TTC549 (cell line): ENCODE data around the gene SH3BP1.
"Not testable (repeated sequence)": the region's sequence is repeated elsewhere in the genome, so short reads cannot be mapped to it uniquely, and the experiment has no call there.

Experiments used
- FAIRE-seq: peaks from 2 replicates; lab custom pipeline; 2012; peaks lifted over from hg19 to GRCh38; lab: Jason Lieb, UNC

The SH3BP1 gene, protein sequence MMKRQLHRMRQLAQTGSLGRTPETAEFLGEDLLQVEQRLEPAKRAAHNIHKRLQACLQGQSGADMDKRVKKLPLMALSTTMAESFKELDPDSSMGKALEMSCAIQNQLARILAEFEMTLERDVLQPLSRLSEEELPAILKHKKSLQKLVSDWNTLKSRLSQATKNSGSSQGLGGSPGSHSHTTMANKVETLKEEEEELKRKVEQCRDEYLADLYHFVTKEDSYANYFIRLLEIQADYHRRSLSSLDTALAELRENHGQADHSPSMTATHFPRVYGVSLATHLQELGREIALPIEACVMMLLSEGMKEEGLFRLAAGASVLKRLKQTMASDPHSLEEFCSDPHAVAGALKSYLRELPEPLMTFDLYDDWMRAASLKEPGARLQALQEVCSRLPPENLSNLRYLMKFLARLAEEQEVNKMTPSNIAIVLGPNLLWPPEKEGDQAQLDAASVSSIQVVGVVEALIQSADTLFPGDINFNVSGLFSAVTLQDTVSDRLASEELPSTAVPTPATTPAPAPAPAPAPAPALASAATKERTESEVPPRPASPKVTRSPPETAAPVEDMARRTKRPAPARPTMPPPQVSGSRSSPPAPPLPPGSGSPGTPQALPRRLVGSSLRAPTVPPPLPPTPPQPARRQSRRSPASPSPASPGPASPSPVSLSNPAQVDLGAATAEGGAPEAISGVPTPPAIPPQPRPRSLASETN

DNA sequence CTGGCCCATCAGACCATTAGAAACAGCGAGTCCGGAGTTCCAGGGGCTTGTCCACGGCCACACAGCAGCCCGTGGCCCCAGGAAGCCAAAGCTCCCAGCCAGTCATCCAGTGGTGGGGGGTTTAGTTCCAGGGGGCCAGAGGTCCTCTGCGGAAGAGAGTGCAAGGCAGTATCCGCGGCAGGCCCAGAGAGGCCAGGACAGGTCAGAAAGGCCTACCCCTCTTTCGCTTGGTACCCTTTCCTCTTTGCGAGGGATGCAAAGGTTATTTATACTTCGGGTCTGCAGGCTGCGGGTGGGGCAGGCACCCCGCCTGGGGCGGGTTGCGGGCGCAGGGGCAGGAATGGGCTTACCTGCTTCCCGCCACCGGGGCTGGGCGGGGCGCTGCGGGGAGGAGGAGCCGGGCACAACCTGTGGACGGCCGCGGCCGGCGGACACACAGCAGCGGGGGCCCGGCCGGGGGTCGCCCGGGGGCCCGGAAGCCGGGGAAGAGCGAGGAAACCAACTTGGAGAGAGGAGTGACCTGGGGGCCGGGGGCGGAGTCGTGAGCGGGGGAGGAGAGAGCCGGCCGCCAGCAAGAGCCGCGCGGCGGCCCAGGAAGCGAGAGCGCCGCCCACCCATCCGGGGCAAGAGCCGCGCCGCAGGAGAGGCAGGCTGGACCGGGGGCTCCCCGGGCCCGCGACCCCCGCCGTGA is at the start of gene SH3BP1:
Gene SH3BP1, plus strand, starts transcription at position 600 of the 691 bp plus-strand sequence. CDS start 119 bp downstream, outside the sequence.
- FAIRE-seq: no peak

DNA sequence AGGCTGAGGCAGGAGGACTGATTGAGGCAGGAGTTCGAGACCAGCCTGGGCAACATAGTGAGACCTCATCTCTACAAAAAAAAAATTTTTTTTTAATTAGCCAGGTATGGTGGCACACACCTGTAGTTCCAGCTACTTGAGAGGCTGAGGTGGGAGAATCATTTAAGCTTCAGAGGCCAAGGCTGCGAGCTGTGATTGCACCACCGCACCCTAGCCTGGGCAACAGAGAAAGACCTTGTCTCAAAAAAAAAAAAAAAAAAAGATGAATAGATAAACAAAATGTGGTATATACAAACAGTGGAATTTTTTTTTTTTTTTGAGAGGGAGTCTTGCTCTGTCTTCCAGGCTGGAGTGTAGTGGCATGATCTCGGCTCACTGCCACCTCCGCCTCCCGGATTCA is 48.4 kb upstream of the SH3BP1 start:
- FAIRE-seq: not testable (repeated sequence)

DNA sequence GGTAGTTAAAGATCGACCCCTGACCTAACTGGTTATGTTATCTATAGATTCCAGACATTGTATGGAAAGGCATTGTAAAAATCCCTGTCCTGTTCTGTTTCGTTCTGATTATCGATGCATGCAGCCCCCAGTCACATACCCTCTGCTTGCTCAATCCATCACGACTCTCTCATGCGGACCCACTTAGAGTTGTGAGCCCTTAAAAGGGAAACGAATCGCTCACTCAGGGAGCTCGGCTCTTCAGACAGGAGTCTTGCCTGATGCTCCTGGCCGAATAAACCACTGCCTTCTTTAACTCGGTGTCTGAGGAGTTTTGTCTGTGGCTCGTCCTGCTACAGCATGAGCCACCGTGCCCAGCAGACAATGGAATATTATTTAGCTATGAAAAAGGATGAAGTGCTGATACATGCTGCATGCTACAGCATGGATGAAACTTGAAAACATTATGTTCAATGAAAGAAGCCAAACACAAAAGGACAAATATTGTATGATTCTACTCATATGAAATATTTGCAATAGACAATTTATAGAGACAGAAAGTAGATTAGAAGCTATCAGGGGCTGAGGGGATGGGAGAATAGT is 47.6 kb upstream of the SH3BP1 start:
- FAIRE-seq: no peak

DNA sequence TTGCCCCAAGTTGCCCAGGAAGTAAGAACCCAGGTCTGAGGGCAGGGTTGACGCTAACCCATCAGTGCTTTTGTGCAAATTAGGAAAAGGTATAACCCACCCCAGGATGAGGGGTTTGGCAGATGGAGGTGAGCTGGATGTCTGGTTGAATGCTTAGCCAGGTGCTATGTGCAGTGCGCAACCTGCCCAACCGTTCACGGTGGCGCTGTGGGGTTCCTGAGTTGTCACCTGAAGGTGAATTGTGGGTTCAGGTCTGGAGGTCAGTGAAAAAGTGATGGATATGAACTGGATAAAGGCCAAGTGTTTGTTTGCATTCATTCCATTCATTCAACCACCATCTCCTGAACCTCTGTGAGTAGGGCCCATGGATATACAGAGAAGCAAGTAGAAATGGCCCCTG is 45.2 kb upstream of the SH3BP1 start:
- FAIRE-seq: no peak

DNA sequence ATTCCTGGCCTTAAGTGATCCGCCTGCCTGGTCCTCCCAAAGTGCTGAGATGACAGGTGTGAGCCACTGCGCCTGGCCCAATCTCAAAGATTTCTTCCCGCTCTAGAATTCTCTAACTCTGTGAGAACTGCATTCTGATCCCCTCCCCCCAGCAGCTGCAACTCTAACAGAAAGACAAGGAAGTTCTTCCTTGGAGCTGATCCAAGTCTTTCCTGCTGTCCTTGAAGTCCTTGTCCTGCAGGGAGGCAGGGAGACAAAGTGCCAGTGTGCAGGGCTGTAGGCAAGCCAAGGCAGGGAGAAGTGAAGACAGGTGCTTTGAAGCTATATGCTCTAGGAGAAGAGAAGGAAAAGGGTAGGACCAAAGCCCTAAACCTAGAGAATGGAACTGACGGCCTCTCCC is 40.3 kb upstream of the SH3BP1 start:
- FAIRE-seq: no peak

DNA sequence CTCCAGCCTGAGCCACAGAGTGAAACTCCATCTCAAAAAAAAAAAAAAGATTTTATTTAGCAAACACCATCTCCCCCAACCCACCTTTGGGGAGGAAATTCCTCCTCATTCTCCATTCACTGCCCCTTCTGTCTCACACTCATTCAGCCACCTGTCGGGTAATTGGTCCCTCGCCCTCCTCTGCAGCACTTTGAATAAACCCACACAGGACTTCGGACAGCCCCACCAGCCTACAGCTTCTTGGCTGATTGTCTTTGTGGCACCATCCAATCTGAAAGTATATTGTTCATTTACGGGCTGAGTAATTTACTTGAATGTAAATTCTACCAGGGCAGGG is 38.3 kb upstream of the SH3BP1 start:
- no peak for FAIRE-seq

DNA sequence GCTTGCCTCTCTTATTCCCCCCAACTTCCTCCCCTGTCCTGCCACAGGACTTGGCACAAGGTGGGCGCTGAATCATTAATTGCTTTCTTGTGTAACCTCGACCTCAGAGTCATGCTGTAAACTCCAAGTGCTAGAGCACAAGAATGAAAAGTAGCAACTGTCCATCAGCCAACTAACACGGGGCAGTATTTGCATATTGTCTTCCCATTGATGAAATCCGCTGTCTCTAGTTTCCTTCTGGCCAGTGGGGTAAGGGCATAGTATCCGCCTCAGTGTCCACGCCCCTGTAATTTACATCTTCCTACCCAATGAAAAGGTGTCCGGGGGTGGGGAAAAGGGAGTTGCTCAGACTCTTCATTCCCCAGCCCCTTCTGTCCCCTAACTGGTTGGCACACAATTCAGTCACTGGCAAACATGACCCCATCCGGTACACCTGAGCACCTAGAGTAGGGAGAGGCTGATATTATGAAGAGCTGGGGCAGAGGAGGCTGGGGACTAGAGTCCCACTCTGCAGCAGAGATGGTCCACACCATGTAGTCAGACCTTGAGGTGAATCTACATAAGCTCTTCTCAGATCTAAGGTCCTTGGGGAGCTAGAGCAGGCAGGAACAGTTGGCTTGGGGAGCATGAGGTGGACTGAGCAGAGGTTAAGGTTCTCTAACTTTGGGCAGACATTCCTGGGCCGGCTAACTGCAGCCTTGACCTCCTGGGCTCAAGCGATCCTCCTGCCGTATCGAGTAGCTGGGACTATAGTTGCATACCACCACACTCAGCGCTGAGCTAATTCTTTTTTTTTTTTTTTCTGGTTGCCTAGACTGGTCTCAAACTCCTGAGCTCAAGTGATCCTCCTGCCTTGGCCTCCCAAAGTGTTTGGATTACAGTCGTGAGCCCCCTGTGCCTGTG is 37.7 kb upstream of the SH3BP1 start:
- FAIRE-seq: peak; percentile 91

DNA sequence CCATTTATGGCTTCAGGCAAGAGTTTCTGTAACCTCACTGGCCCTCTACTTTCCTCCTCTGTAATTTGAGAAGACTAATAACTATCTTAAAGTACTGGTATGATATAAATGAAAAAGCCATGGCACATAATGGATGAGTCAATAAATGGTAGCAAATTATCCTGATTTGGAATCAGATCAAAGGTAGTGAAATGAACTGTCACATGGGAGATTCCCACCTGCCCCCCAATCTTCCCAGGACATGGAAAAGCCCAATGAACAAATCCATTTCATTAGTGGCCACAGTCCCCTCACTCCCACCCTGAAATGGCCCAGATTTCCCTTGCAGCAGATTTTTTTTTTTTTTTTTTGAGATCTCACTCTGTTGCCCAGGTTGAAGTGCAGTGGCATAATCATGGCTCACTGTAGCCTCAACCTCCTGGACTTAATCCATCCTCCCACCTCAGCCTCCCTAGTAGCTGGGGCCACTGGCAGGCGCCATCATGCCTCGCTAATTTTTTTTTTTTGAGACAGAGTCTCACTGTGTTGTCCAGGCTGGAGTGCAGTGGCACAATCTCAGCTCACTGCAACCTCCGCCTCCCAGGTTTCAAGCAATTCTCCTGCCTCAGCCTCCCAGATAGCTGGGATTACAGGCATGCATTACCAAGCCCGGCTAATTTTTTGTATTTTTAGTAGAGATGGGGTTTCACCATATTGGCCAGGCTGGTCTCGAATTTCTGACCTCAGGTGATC is 36.8 kb upstream of the SH3BP1 start:
- not testable (repeated sequence) for FAIRE-seq

DNA sequence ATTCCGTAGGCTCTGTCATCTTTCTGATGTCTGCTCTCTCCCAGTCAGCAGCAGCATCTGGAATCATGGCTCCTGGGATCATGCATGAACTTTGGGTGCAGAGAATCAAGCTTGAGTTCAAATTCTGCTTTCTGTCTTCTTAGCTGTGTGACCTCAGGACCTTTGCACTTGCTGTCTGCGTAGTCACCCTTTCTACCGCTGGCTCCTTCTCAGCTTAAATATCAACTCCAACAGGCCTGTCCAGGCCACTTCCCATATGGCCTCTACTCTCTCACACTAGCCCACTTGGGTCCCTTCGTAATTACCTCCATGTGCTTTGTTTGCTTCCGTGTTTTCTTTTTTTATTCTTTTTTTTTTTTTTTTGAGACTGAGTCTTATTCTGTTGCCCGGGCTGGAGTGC is 35.4 kb upstream of the SH3BP1 start:
- FAIRE-seq: no peak

DNA sequence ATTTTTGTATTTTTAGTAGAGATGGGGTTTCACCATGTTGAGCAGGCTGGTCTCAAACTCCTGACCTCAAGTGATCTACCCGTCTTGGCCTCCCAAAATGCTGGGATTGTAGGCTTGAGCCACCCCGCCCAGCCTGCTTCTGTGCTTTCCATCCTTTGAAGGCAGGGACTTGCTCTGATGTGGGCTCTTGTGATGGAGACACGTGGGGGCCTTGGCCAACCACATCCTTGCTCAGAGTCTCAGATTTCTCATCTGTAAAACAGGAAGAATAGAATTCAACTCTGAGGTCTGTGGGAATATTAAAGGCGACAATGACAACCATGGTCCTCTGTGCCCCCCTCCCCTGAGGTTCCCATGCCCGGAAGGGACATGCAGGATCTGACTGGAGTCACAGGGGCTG is 34.6 kb upstream of the SH3BP1 start:
- no peak for FAIRE-seq

DNA sequence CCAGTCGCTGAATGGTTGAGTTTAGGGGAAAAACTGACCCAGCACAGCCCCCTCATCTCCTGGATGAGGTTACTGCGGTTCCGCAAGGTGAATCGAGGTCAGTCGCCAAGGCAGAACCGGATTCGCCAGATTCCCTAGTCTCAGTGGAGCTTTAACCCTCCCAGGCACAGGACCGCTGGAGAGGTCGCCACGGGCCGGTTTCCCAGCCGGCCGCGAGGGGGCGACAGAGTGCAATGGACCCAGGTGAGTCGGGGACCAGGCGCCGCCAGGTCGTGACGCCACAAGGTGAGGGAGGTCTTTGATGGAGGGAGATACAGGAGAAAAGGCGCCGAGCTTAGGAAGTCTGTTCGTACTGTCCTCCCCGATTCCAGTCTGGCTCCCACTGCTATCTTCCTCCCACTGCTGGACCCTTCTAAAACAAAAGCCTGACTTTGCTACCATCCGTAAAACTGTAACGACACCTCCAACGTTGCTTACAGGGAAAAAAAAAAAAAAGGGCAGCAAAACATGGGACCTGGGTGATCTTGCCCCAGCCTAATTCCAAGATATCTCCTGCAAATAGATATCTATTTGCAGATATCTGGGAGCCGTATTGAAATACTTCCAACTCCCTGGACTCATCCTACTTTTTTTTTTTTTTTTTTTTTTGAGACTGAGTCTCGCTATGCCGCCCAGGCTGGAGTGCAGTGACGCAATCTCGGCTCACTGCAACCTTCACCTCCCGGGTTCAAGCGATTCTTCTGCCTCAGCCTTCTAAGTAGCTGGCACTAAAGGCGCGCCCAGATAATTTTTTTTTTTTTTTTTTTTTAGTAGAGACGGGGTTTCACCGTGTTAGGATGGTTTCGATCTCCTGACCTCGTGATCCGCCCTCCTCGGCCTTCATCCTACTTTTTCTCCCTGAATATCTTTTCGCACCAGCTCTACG is 32.2 kb upstream of the SH3BP1 start:
- FAIRE-seq: no peak

DNA sequence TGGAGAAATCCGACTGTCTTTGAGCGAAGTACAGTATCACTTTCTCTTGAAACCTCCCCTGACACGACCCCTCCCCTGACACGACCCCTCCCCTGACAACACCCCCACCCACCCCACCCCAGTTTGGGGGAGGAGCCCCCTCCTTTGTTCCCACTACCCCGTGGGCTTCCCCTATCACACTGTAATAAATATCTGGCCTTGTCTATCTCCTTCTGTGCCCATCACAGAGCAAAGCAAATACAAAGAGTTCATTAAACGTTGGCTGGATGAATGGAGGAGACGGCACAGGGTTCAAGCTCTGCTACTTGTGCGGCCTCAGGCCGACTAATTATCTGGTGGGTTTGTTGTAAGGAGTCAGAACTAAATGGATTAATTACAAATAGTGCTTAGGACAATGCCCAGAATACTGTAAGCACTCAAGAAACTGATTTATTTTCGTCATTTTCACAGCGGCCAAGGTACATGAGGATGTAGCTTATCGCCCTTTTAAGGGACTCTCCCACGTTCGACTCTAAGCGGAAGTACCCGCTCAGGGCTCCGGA is 31.5 kb upstream of the SH3BP1 start:
- peak; percentile 56 for FAIRE-seq

DNA sequence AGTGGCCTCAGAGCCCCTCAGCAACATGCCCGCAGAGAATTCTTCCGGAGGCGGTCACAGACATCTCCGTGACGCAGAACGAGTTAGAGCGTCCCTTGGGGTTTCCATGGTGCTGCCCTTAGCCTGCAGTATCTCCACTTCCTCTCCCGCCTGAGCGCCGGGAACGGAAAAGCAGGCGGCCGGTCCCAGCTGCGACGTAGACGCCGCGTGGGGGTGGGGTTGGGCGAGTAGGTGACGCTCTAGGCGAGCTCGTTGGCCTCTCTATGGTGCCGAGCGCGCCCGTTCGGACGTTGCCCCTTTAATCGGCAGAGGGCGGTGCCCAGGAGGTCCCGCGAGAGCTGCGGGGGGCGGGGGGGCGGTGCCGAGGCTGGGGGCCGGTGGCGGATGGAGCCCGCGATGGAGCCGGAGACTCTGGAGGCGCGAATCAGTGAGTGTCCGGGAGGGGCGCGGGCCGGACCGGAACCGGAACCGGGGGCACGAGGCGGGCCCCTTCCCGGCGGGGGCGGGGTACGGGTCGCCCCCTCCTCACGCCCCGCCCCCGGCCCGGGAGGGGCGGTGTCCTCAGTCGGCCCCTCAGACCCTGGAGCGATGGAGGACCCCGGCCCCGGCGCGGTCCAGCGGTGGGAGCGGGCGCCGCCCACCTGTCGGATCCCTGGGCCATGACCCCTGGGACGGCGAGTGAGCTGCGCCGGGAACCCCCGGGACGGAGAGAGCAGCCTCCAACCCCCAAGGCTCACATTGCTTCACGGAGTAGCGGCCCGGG is 30.8 kb upstream of the SH3BP1 start, which contains the start of gene GGA1:
Gene GGA1, plus strand, starts transcription at position 358 of the 763 bp plus-strand sequence. Its CDS starts 27 bp downstream, at position 385.
- no peak for FAIRE-seq

DNA sequence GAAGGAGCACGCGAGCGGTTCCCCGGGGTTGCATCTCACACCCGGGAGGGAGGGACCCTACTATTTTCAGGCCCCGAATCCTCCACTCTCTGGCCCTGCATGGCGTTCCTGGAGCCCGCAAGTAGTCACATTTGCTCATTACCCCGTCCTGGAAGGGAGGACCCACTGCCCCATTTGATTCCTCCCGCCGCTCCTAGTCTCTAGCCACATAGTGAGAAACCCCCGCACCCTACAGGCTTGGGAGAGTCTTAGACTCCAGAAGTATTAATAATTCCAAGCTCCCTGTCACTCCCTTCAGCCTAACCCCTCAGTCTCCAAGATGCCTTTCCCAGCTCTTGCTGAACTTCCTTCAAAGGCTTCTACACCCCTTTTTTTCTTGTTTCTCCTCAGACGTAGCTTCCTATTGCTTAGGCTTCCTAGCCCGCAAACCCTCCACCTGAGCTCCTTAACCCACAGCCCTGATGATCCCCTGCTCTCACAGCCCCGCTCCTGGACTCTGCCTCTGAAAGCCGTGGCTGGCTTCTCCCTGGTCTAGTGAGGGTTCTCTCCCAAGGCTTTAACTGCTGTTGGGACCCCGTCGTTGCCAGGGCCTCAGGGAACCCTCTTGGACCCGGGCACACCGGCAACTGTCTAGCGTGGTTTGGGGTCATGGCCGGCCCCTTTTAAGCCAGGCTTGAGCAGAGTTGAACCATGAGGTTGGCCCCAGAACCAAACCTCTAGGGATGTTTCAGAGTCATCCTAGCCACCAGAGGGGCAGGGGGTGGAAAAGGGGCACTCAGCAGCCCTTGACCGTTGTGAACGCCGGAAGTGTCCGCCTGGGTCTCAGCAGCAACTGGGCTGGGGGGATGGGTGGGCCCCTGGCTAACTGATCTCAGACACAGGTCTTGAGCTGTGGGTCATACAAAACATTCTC is 30.0 kb upstream of the SH3BP1 start:
- FAIRE-seq: no peak

DNA sequence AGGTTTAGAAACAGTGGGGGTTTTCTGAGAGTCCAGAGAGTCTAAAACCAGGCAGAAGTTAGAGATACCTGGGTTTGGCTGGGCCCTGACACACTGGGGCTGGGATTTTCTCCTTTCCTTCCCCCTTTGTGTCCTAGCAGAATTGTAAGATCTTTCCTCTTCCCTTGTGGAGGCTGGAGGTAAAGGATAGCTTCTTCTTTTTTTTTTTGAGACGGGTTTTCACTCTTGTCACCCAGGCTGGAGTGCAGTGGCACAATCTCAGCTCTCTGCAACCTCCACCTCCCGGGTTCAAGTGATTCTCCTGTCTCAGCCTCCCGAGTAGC is 29.4 kb upstream of the SH3BP1 start:
- not testable (repeated sequence) for FAIRE-seq

DNA sequence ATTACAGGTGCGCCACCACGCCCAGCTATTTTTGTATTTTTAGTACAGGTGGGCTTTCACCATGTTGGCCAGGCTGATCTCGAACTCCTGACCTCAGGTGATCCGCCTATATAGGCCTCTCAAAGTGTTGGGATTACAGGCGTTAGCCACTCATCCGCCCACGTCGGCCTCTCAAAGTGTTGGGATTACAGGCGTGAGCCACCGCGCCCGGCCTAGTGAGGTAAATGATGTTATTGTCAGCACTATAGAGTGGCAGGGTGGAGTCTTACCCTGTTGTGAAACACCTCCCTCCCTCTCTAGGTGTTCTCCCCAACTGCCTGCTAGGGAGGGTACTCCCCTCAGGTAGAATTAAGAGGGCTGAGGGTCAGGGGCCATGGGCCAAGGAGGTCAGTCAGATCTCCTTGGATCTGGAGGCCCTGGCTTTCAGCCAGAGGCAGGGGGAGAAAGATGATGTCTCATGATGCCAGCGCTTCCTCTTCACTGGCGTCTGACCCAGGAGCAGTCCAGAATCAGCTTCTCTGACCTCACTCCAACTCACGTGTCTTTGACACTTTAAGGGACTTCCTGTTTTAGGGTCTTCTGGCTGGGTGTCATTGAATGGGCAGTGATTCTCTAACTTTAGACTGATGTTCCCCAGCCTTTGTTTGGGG is 28.9 kb upstream of the SH3BP1 start:
- no peak for FAIRE-seq

DNA sequence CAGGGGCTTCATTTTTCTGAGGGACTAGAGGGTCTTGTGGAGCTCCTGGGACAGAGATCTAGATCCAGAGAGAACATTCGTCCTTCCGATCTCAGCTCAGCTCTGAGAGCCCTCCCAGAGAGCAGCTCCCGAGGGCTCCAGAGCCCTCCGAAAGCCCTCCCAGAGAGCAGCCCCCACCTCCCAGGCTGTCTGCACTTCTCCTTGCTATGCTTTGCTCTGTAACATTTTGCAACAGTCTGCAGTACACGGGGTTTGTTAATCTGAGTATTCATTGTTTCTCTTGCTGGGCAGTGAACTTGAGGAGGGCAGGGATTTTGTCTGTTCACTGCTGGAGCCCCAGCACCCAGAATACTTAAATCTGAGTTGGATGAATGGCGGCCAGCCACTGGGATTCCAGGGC is 28.3 kb upstream of the SH3BP1 start:
- FAIRE-seq: no peak
